GM12892 (cell line): Measurements from ENCODE around the gene CCDC102A.

Experiments
- POLR2A ChIP-seq: IDR thresholded peaks from 2 replicates; pipeline ENCODE4 v1.6.1; 2011; ENCODE audit warnings: low read depth, low read length, control low read depth
- POLR2AphosphoS5 ChIP-seq: IDR thresholded peaks from 2 replicates; pipeline ENCODE4 v1.6.1; 2011; ENCODE audit warnings: low read depth, low read length, control low read depth
- TAF1 ChIP-seq: IDR thresholded peaks from 2 replicates; pipeline ENCODE4 v1.6.1; 2011; ENCODE audit warnings: low read depth, mild to moderate bottlenecking, control low read depth, low read length, borderline replicate concordance

- no peak for TF ChIP-seq POLR2AphosphoS5
- TF ChIP-seq TAF1: no peak
- no peak for TF ChIP-seq POLR2A
Measured at GRCh38 chr16:57531635-57532265, 4.6 kb downstream of the CCDC102A start.
